MM.1S (cell line): Measurements from ENCODE around the gene FOXD4L1.
"Not testable (repeated sequence)": the region's sequence is repeated elsewhere in the genome, so short reads cannot be mapped to it uniquely, and the experiment has no call there.

Source experiments
- EZH2 ChIP-seq: fragments of 300-600 bp; sonication (generic); optimal IDR thresholded peaks from 2 replicates; pipeline ENCODE3; 2017; ENCODE audit warnings: low read depth, mild to moderate bottlenecking, antibody characterized with exemption, low read length, mixed read lengths
- EZH2phosphoT487 ChIP-seq: fragments of 300-600 bp; sonication (generic); IDR thresholded peaks from 2 replicates; pipeline ENCODE4 v1.6.1; 2018; ENCODE audit warnings: antibody characterized with exemption, low read length
- TF ChIP-seq, protein P1 (sequence below): fragments of 300-600 bp; sonication (generic); IDR thresholded peaks from 2 replicates; pipeline ENCODE4 v1.5.1; 2016; ENCODE audit warnings: antibody characterized with exemption, low read length, mixed read lengths

DNA sequence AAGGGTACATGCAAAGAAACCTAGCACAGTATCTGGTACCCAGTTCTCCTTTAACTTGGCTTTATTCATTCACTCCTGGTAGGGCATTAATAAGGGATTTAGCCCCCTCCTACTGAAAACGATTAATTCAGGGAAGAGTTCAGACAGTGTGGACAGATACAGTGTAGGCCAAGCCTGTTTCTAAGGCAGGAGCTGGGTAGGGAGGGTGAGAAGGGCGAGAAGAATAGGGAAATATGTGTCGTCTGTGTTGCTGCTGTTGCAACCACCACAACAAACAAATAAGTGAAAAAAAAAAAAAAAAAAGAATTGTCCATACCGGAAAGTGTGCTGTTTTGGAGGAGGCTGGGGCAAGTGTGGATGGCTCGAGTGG lies 42.4 kb downstream of the FOXD4L1 start:
- TF ChIP-seq, protein P1, sequence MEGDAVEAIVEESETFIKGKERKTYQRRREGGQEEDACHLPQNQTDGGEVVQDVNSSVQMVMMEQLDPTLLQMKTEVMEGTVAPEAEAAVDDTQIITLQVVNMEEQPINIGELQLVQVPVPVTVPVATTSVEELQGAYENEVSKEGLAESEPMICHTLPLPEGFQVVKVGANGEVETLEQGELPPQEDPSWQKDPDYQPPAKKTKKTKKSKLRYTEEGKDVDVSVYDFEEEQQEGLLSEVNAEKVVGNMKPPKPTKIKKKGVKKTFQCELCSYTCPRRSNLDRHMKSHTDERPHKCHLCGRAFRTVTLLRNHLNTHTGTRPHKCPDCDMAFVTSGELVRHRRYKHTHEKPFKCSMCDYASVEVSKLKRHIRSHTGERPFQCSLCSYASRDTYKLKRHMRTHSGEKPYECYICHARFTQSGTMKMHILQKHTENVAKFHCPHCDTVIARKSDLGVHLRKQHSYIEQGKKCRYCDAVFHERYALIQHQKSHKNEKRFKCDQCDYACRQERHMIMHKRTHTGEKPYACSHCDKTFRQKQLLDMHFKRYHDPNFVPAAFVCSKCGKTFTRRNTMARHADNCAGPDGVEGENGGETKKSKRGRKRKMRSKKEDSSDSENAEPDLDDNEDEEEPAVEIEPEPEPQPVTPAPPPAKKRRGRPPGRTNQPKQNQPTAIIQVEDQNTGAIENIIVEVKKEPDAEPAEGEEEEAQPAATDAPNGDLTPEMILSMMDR: not testable (repeated sequence)
- TF ChIP-seq EZH2phosphoT487, EZH2: not testable (repeated sequence)
